Measurements from ENCODE around the gene PECR.

Gene PECR

GRCh38 chr2:216041438-216041837 is 40.2 kb downstream of the PECR start:
- Histone ChIP-seq H3K9me3 (ENCODE audit: control insufficient read depth, low read depth, low read length) (no peaks in the 10 kb centered on the region), H3K27ac (ENCODE audit: low read length) (no peak overlapping the region), H3K27me3 (ENCODE audit: control insufficient read depth, insufficient read depth, low read length) (no peaks in the 10 kb centered on the region), H3K9ac (ENCODE audit: low read length) (no peak overlapping the region), H3K36me3 (ENCODE audit: control insufficient read depth, low read depth, low read length) (peaks cover 2% of the 10 kb centered on the region), H3K4me1 (ENCODE audit: control insufficient read depth, low read depth, low read length) (no peaks in the 10 kb centered on the region), H3K4me3 (ENCODE audit: low read length) (no peak overlapping the region)

- Histone ChIP-seq H3K9ac (ENCODE audit: low read length) (no peak overlapping the region), H3K4me1 (ENCODE audit: control insufficient read depth, low read depth, low read length) (no peaks in the 10 kb centered on the region), H3K9me3 (ENCODE audit: control insufficient read depth, low read depth, low read length) (no peaks in the 10 kb centered on the region), H3K27me3 (ENCODE audit: control insufficient read depth, insufficient read depth, low read length) (no peaks in the 10 kb centered on the region), H3K27ac (ENCODE audit: low read length) (no peak overlapping the region), H3K36me3 (ENCODE audit: control insufficient read depth, low read depth, low read length) (peaks cover 2% of the 10 kb centered on the region), H3K4me3 (ENCODE audit: low read length) (no peak overlapping the region)
Observed at GRCh38 chr2:216039918-216040317, 41.7 kb downstream of the PECR start.

- Histone ChIP-seq H3K36me3 (ENCODE audit: control insufficient read depth, low read depth, low read length) (no peaks in the 10 kb centered on the region), H3K9me3 (ENCODE audit: control insufficient read depth, low read depth, low read length) (no peaks in the 10 kb centered on the region), H3K27me3 (ENCODE audit: control insufficient read depth, insufficient read depth, low read length) (no peaks in the 10 kb centered on the region), H3K4me1 (ENCODE audit: control insufficient read depth, low read depth, low read length) (no peaks in the 10 kb centered on the region), H3K27ac (ENCODE audit: low read length) (no peak overlapping the region), H3K4me3 (ENCODE audit: low read length) (no peak overlapping the region), H3K9ac (ENCODE audit: low read length) (no peak overlapping the region)
Observed at GRCh38 chr2:216034065-216034464, 47.5 kb downstream of the PECR start.

- no peaks in the 10 kb centered on the region for H3K9me3 ChIP-seq (ENCODE audit: control insufficient read depth, low read depth, low read length)
- H3K36me3 ChIP-seq (ENCODE audit: control insufficient read depth, low read depth, low read length): no peaks in the 10 kb centered on the region
- no peak overlapping the region for H3K4me3 ChIP-seq (ENCODE audit: low read length)
- H3K27ac ChIP-seq (ENCODE audit: low read length): no peak overlapping the region
- no peaks in the 10 kb centered on the region for H3K27me3 ChIP-seq (ENCODE audit: control insufficient read depth, insufficient read depth, low read length)
- H3K9ac ChIP-seq (ENCODE audit: low read length): no peak overlapping the region
- no peaks in the 10 kb centered on the region for H3K4me1 ChIP-seq (ENCODE audit: control insufficient read depth, low read depth, low read length)
Observed at GRCh38 chr2:216033403-216033802, 48.2 kb downstream of the PECR start.

- Histone ChIP-seq H3K27me3 (ENCODE audit: control insufficient read depth, insufficient read depth, low read length) (no peaks in the 10 kb centered on the region), H3K4me3 (ENCODE audit: low read length) (no peak overlapping the region), H3K27ac (ENCODE audit: low read length) (no peak overlapping the region)
Observed at GRCh38 chr2:216031960-216032689, 49.5 kb downstream of the PECR start.

GRCh38 chr2:216030216-216030615 is 51.4 kb downstream of the PECR start:
- H3K36me3 ChIP-seq (ENCODE audit: control insufficient read depth, low read depth, low read length): no peaks in the 10 kb centered on the region
- no peaks in the 10 kb centered on the region for H3K9me3 ChIP-seq (ENCODE audit: control insufficient read depth, low read depth, low read length)
- no peaks in the 10 kb centered on the region for H3K4me1 ChIP-seq (ENCODE audit: control insufficient read depth, low read depth, low read length)
- no peak overlapping the region for H3K4me3 ChIP-seq (ENCODE audit: low read length)
- H3K27ac ChIP-seq (ENCODE audit: low read length): no peak overlapping the region
- H3K27me3 ChIP-seq (ENCODE audit: control insufficient read depth, insufficient read depth, low read length): no peaks in the 10 kb centered on the region
- H3K9ac ChIP-seq (ENCODE audit: low read length): no peak overlapping the region

More at GRCh38 chr2:216031960-216032689, 49.5 kb downstream of the PECR start:
- H3K9ac ChIP-seq (ENCODE audit: low read length): no peak overlapping the region
- H3K9me3 ChIP-seq (ENCODE audit: control insufficient read depth, low read depth, low read length): no peaks in the 10 kb centered on the region
- H3K36me3 ChIP-seq (ENCODE audit: control insufficient read depth, low read depth, low read length): no peaks in the 10 kb centered on the region
- no peaks in the 10 kb centered on the region for H3K4me1 ChIP-seq (ENCODE audit: control insufficient read depth, low read depth, low read length)

GRCh38 chr2:216029416-216030129 is 52.0 kb downstream of the PECR start:
- H3K27me3 ChIP-seq (ENCODE audit: control insufficient read depth, insufficient read depth, low read length): no peaks in the 10 kb centered on the region
- no peak overlapping the region for H3K4me3 ChIP-seq (ENCODE audit: low read length)
- H3K27ac ChIP-seq (ENCODE audit: low read length): no peak overlapping the region
- H3K9ac ChIP-seq (ENCODE audit: low read length): no peak overlapping the region
- H3K36me3 ChIP-seq (ENCODE audit: control insufficient read depth, low read depth, low read length): no peaks in the 10 kb centered on the region
- no peaks in the 10 kb centered on the region for H3K4me1 ChIP-seq (ENCODE audit: control insufficient read depth, low read depth, low read length)
- no peaks in the 10 kb centered on the region for H3K9me3 ChIP-seq (ENCODE audit: control insufficient read depth, low read depth, low read length)

- no peaks in the 10 kb centered on the region for H3K27me3 ChIP-seq (ENCODE audit: control insufficient read depth, insufficient read depth, low read length)
- no peak overlapping the region for H3K9ac ChIP-seq (ENCODE audit: low read length)
- H3K4me3 ChIP-seq (ENCODE audit: low read length): no peak overlapping the region
- no peaks in the 10 kb centered on the region for H3K4me1 ChIP-seq (ENCODE audit: control insufficient read depth, low read depth, low read length)
- H3K9me3 ChIP-seq (ENCODE audit: control insufficient read depth, low read depth, low read length): no peaks in the 10 kb centered on the region
- H3K36me3 ChIP-seq (ENCODE audit: control insufficient read depth, low read depth, low read length): no peaks in the 10 kb centered on the region
- no peak overlapping the region for H3K27ac ChIP-seq (ENCODE audit: low read length)
Observed at GRCh38 chr2:216024779-216025336, 56.8 kb downstream of the PECR start.

GRCh38 chr2:216023055-216023648 is 58.5 kb downstream of the PECR start:
- no peak overlapping the region for H3K9ac ChIP-seq (ENCODE audit: low read length)
- no peaks in the 10 kb centered on the region for H3K36me3 ChIP-seq (ENCODE audit: control insufficient read depth, low read depth, low read length)
- no peak overlapping the region for H3K4me3 ChIP-seq (ENCODE audit: low read length)
- H3K4me1 ChIP-seq (ENCODE audit: control insufficient read depth, low read depth, low read length): no peaks in the 10 kb centered on the region
- no peaks in the 10 kb centered on the region for H3K9me3 ChIP-seq (ENCODE audit: control insufficient read depth, low read depth, low read length)
- no peak overlapping the region for H3K27ac ChIP-seq (ENCODE audit: low read length)
- H3K27me3 ChIP-seq (ENCODE audit: control insufficient read depth, insufficient read depth, low read length): no peaks in the 10 kb centered on the region

- Histone ChIP-seq H3K4me1 (ENCODE audit: control insufficient read depth, low read depth, low read length) (no peaks in the 10 kb centered on the region), H3K4me3 (ENCODE audit: low read length) (no peak overlapping the region), H3K27ac (ENCODE audit: low read length) (no peak overlapping the region), H3K27me3 (ENCODE audit: control insufficient read depth, insufficient read depth, low read length) (no peaks in the 10 kb centered on the region), H3K36me3 (ENCODE audit: control insufficient read depth, low read depth, low read length) (no peaks in the 10 kb centered on the region), H3K9ac (ENCODE audit: low read length) (no peak overlapping the region), H3K9me3 (ENCODE audit: control insufficient read depth, low read depth, low read length) (no peaks in the 10 kb centered on the region)
Observed at GRCh38 chr2:216021768-216022565, 59.6 kb downstream of the PECR start.

- H3K27ac ChIP-seq (ENCODE audit: low read length): no peak overlapping the region
- no peaks in the 10 kb centered on the region for H3K27me3 ChIP-seq (ENCODE audit: control insufficient read depth, insufficient read depth, low read length)
- no peaks in the 10 kb centered on the region for H3K4me1 ChIP-seq (ENCODE audit: control insufficient read depth, low read depth, low read length)
- H3K36me3 ChIP-seq (ENCODE audit: control insufficient read depth, low read depth, low read length): no peaks in the 10 kb centered on the region
- H3K9ac ChIP-seq (ENCODE audit: low read length): no peak overlapping the region
- H3K4me3 ChIP-seq (ENCODE audit: low read length): no peak overlapping the region
- no peaks in the 10 kb centered on the region for H3K9me3 ChIP-seq (ENCODE audit: control insufficient read depth, low read depth, low read length)
Observed at GRCh38 chr2:216018709-216019108, 62.9 kb downstream of the PECR start.
